ENCODE results near the gene RNF44. TPM values are rescaled to one million over a fixed set of nuclear protein-coding genes. Genes with fewer than 3 reads are reported as not detected.

RNF44 gene
- total RNA-seq, 1 donor from 2014 or later, result 26.1 TPM

GRCh38 chr5:176536132-176536901 lies 885 bp downstream of the RNF44 start:
- no peak for DNase-seq (ENCODE audit: extremely low read depth, low read depth, low spot score)

- DNase-seq (ENCODE audit: extremely low read depth, low read depth, low spot score), result no peak
Observed at GRCh38 chr5:176535664-176536131, 1.5 kb downstream of the RNF44 start.

- no peak for DNase-seq (ENCODE audit: extremely low read depth, low read depth, low spot score)
Observed at GRCh38 chr5:176535101-176535663, 2.0 kb downstream of the RNF44 start.

- DNase-seq (ENCODE audit: extremely low read depth, low read depth, low spot score), result no peak
Observed at GRCh38 chr5:176534640-176535039, 2.6 kb downstream of the RNF44 start.

GRCh38 chr5:176533894-176534611 lies 3.1 kb downstream of the RNF44 start:
- DNase-seq (ENCODE audit: extremely low read depth, low read depth, low spot score), result no peak

GRCh38 chr5:176533390-176533789 lies 3.8 kb downstream of the RNF44 start:
- DNase-seq (ENCODE audit: extremely low read depth, low read depth, low spot score), result no peak

- DNase-seq (ENCODE audit: extremely low read depth, low read depth, low spot score), result no peak
Observed at GRCh38 chr5:176532795-176533194, 4.4 kb downstream of the RNF44 start.

GRCh38 chr5:176531902-176532493 lies 5.2 kb downstream of the RNF44 start:
- no peak for DNase-seq (ENCODE audit: extremely low read depth, low read depth, low spot score)

GRCh38 chr5:176530983-176531901 lies 6.0 kb downstream of the RNF44 start:
- no peak for DNase-seq (ENCODE audit: extremely low read depth, low read depth, low spot score)

GRCh38 chr5:176530393-176530982 lies 6.7 kb downstream of the RNF44 start:
- DNase-seq (ENCODE audit: extremely low read depth, low read depth, low spot score), result no peak

- no peak for DNase-seq (ENCODE audit: extremely low read depth, low read depth, low spot score)
Observed at GRCh38 chr5:176529741-176530141, 7.5 kb downstream of the RNF44 start.

GRCh38 chr5:176529116-176529740 lies 8.0 kb downstream of the RNF44 start:
- no peak for DNase-seq (ENCODE audit: extremely low read depth, low read depth, low spot score)

- no peak for DNase-seq (ENCODE audit: extremely low read depth, low read depth, low spot score)
Observed at GRCh38 chr5:176528761-176529115, 8.5 kb downstream of the RNF44 start.

GRCh38 chr5:176528301-176528700 lies 8.9 kb downstream of the RNF44 start:
- no peak for DNase-seq (ENCODE audit: extremely low read depth, low read depth, low spot score)

- DNase-seq (ENCODE audit: extremely low read depth, low read depth, low spot score), result no peak
Observed at GRCh38 chr5:176527246-176528222, 9.7 kb downstream of the RNF44 start.

- DNase-seq (ENCODE audit: extremely low read depth, low read depth, low spot score), result no peak
Observed at GRCh38 chr5:176526462-176526861, 10.7 kb downstream of the RNF44 start.

GRCh38 chr5:176525677-176526076 lies 11.5 kb downstream of the RNF44 start:
- DNase-seq (ENCODE audit: extremely low read depth, low read depth, low spot score), result no peak

- no peak for DNase-seq (ENCODE audit: extremely low read depth, low read depth, low spot score)
Observed at GRCh38 chr5:176524987-176525386, 12.2 kb downstream of the RNF44 start.

Measured in glomerular endothelial cell (primary cell).